Ishikawa (cell line): Measurements from ENCODE around the gene NTM.

Experiments used
- CEBPB ChIP-seq: IDR thresholded peaks from 2 replicates; pipeline ENCODE4 v1.6.1; 2012
- CREB1 ChIP-seq: IDR thresholded peaks from 2 replicates; pipeline ENCODE4 v1.6.1; 2012; ENCODE audit warnings: low read depth
- EP300 ChIP-seq: IDR thresholded peaks from 2 replicates; pipeline ENCODE4 v1.6.1; 2012; ENCODE audit warnings: borderline replicate concordance
- FOXM1 ChIP-seq: IDR thresholded peaks from 2 replicates; pipeline ENCODE4 v1.6.1; 2012; ENCODE audit warnings: low read depth, borderline replicate concordance
- MAX ChIP-seq: IDR thresholded peaks from 2 replicates; pipeline ENCODE4 v1.6.1; 2012
- NFIC ChIP-seq: IDR thresholded peaks from 2 replicates; pipeline ENCODE4 v1.6.1; 2012
- RAD21 ChIP-seq: IDR thresholded peaks from 2 replicates; pipeline ENCODE4 v1.6.1; 2012; ENCODE audit warnings: low read depth
- REST ChIP-seq: IDR thresholded peaks from 2 replicates; pipeline ENCODE4 v1.6.1; 2012; ENCODE audit warnings: low read depth, mild to moderate bottlenecking
- TAF1 ChIP-seq: IDR thresholded peaks from 2 replicates; pipeline ENCODE4 v1.6.1; 2012; ENCODE audit warnings: low read depth, mild to moderate bottlenecking
- TCF12 ChIP-seq: IDR thresholded peaks from 2 replicates; pipeline ENCODE4 v1.6.1; 2012; ENCODE audit warnings: low read depth
- TF ChIP-seq, protein P1 (sequence below): IDR thresholded peaks from 2 replicates; pipeline ENCODE4 v1.6.1; 2012

GRCh38 chr11:131923309-131923708 lies 552.9 kb downstream of the NTM start:
- no peak for TF ChIP-seq FOXM1
- no peak for TF ChIP-seq TAF1
- TF ChIP-seq MAX, result no peak
- no peak for TF ChIP-seq CREB1
- TF ChIP-seq REST, result no peak
- TF ChIP-seq, protein P1, sequence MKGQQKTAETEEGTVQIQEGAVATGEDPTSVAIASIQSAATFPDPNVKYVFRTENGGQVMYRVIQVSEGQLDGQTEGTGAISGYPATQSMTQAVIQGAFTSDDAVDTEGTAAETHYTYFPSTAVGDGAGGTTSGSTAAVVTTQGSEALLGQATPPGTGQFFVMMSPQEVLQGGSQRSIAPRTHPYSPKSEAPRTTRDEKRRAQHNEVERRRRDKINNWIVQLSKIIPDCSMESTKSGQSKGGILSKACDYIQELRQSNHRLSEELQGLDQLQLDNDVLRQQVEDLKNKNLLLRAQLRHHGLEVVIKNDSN, result no peak
- TF ChIP-seq TCF12, result no peak
- TF ChIP-seq EP300, result no peak
- no peak for TF ChIP-seq CEBPB
- no peak for TF ChIP-seq NFIC
- no peak for TF ChIP-seq RAD21
